ENCODE measurements around the gene ABCA10. TPM values are rescaled to one million over a fixed set of nuclear protein-coding genes. Genes with fewer than 3 reads are reported as not detected.
"Not testable (repeated sequence)": the region's sequence is repeated elsewhere in the genome, so short reads cannot be mapped to it uniquely, and the experiment has no call there.

The ABCA10 gene, protein sequence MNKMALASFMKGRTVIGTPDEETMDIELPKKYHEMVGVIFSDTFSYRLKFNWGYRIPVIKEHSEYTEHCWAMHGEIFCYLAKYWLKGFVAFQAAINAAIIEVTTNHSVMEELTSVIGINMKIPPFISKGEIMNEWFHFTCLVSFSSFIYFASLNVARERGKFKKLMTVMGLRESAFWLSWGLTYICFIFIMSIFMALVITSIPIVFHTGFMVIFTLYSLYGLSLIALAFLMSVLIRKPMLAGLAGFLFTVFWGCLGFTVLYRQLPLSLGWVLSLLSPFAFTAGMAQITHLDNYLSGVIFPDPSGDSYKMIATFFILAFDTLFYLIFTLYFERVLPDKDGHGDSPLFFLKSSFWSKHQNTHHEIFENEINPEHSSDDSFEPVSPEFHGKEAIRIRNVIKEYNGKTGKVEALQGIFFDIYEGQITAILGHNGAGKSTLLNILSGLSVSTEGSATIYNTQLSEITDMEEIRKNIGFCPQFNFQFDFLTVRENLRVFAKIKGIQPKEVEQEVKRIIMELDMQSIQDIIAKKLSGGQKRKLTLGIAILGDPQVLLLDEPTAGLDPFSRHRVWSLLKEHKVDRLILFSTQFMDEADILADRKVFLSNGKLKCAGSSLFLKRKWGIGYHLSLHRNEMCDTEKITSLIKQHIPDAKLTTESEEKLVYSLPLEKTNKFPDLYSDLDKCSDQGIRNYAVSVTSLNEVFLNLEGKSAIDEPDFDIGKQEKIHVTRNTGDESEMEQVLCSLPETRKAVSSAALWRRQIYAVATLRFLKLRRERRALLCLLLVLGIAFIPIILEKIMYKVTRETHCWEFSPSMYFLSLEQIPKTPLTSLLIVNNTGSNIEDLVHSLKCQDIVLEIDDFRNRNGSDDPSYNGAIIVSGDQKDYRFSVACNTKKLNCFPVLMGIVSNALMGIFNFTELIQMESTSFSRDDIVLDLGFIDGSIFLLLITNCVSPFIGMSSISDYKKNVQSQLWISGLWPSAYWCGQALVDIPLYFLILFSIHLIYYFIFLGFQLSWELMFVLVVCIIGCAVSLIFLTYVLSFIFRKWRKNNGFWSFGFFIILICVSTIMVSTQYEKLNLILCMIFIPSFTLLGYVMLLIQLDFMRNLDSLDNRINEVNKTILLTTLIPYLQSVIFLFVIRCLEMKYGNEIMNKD (N-terminal part only)
- polyA plus RNA-seq (2012; ENCODE audit: low read depth, missing spikeins): 2.1 TPM

- FAIRE-seq: no peak
- no peak for DNase-seq (ENCODE audit: insufficient read length, low spot score)
- TF ChIP-seq SPI1 (IDR thresholded peaks at IDR 0.05; ENCODE audit: low read depth, low read length) (no peak), POLR2AphosphoS5 (IDR thresholded peaks at IDR 0.05; ENCODE audit: low read depth, low read length) (no peak), PAX5 (IDR thresholded peaks at IDR 0.05; ENCODE audit: insufficient read depth, low read length, severe bottlenecking) (no peak)
Measured at GRCh38 chr17:69228576-69228975, at the start of gene ABCA10. Gene ABCA10 (minus strand): TSS chr17:69228824. CDS start chr17:69225358, 3,466 bp downstream.

- not testable (repeated sequence) for FAIRE-seq; DNase-seq (ENCODE audit: insufficient read length, low spot score)
Measured at GRCh38 chr17:69276279-69276678, 47.7 kb upstream of the ABCA10 start.

DNA sequence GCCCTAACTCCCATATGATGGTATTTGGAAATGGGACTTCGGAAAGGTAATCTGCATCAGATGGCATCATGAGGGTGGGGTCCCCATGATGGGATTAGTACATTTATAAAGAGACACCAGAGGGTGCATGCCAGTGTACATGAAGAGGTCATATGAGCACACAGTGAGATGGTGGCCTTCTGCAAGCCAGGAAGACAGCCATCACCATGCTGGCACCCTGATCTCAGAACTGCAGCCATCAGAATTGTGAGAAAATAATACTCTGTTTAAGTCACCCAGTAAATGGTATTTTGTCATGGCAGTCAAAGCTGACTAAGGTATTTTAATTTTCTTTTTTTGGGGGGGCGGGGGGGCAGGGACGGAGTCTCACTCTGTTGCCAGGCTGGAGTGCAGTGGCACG, 47.1 kb upstream of the ABCA10 start:
- TF ChIP-seq POLR2A (IDR thresholded peaks at IDR 0.05; ENCODE audit: low read depth, low read length): no peak
- TF ChIP-seq SPI1 (IDR thresholded peaks at IDR 0.05; ENCODE audit: low read depth, low read length): no peak
- TF ChIP-seq TAF1 (IDR thresholded peaks at IDR 0.05; ENCODE audit: low read depth, low read length): no peak
- TF ChIP-seq PAX5 (IDR thresholded peaks at IDR 0.05; ENCODE audit: insufficient read depth, low read length, severe bottlenecking): no peak
- no peak for TF ChIP-seq POU2F2 (IDR thresholded peaks at IDR 0.05; ENCODE audit: low read depth, low read length)
- no peak for TF ChIP-seq POLR2AphosphoS5 (IDR thresholded peaks at IDR 0.05; ENCODE audit: low read depth, low read length)
- DNase-seq (ENCODE audit: insufficient read length, low spot score): no peak
- no peak for FAIRE-seq

DNA sequence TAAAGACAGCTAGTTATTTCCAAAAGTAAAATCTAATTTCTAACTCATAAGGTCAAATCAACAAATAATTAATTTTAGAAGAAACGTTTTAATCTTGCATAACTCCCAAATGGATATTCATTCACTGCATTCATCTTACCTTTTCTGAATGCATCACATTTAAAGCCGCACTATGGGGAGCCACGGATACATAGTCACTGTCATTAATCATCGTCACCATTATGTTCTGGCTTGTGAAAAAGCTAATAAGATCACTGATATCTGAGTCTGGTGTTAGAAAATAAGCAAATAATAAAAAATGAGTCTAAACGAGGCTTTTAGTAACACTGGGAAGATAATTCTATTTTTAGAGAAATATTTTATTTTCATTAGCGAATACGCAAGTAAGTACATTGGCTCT, 42.4 kb upstream of the ABCA10 start:
- DNase-seq (ENCODE audit: insufficient read length, low spot score) (no peak), FAIRE-seq (no peak)
- TF ChIP-seq TAF1 (IDR thresholded peaks at IDR 0.05; ENCODE audit: low read depth, low read length) (no peak), POU2F2 (IDR thresholded peaks at IDR 0.05; ENCODE audit: low read depth, low read length) (no peak), POLR2AphosphoS5 (IDR thresholded peaks at IDR 0.05; ENCODE audit: low read depth, low read length) (no peak), PAX5 (IDR thresholded peaks at IDR 0.05; ENCODE audit: insufficient read depth, low read length, severe bottlenecking) (no peak), SPI1 (IDR thresholded peaks at IDR 0.05; ENCODE audit: low read depth, low read length) (no peak), POLR2A (IDR thresholded peaks at IDR 0.05; ENCODE audit: low read depth, low read length) (no peak)

DNA sequence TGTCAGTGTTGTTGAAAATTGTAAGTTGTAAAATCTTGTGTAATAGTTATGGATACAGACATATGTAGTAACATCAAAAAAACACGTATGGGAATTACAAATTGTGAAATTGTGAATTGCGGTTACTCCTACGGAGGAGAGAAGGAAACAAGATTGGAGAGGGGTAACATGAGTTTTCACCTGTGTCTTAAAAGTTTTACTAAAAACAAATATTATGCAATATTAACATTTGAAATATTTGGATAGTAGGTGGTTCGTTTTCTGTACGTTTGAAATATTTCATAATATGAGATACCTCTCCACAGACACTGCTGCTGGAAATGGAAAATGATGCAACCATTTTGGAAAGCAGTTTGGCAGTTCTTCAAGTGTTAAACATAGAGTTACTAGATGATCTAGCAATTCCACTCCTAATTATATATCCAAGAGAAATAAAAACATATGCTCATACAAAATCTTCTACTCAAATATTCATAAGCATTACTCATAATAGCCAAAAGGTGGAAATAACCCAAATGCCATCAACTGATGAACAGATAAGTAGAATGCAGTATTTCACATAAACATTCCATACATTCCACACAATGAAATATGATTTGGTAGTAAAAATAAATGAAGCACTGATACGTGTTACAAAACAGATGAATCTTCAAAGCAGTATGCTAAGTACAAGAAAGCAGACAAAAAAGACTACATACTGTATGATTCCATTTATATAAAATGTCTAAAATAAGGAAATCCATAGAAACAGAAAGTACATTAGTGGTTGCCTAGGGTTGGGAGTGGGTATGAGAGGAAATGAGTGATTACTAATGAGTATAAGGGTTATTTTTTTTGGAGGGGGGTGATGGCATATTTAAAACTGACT, 40.7 kb upstream of the ABCA10 start:
- no peak for TF ChIP-seq TAF1 (IDR thresholded peaks at IDR 0.05; ENCODE audit: low read depth, low read length)
- TF ChIP-seq SPI1 (IDR thresholded peaks at IDR 0.05; ENCODE audit: low read depth, low read length): no peak
- TF ChIP-seq POU2F2 (IDR thresholded peaks at IDR 0.05; ENCODE audit: low read depth, low read length): no peak
- TF ChIP-seq POLR2AphosphoS5 (IDR thresholded peaks at IDR 0.05; ENCODE audit: low read depth, low read length): no peak
- no peak for TF ChIP-seq POLR2A (IDR thresholded peaks at IDR 0.05; ENCODE audit: low read depth, low read length)
- TF ChIP-seq PAX5 (IDR thresholded peaks at IDR 0.05; ENCODE audit: insufficient read depth, low read length, severe bottlenecking): no peak
- FAIRE-seq: no peak

DNA sequence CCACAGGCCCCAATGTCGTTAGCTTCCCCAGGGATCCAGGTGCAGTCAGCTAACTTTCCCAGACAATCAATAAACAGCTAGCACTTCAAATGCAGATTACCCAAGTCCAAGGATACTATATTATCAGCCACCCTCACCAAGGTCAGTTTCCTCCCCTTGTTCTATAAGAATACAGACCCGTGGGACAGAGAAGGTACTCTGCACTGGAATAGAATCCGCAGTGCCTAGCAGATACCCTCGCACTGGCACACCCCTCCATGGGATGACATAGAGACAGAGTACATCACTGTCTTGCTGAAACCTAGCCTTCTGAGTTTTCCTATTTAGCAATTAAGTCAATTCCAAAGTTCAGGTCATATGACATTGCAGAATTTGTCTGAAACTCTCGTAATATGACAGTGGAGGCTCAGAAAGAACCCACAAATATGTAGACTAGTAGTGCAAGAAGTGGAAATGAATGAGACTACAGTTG, 40.0 kb upstream of the ABCA10 start:
- DNase-seq (ENCODE audit: insufficient read length, low spot score): no peak
- FAIRE-seq: no peak
- no peak for TF ChIP-seq POU2F2 (IDR thresholded peaks at IDR 0.05; ENCODE audit: low read depth, low read length)
- no peak for TF ChIP-seq POLR2AphosphoS5 (IDR thresholded peaks at IDR 0.05; ENCODE audit: low read depth, low read length)
- no peak for TF ChIP-seq POLR2A (IDR thresholded peaks at IDR 0.05; ENCODE audit: low read depth, low read length)
- TF ChIP-seq SPI1 (IDR thresholded peaks at IDR 0.05; ENCODE audit: low read depth, low read length): no peak
- no peak for TF ChIP-seq PAX5 (IDR thresholded peaks at IDR 0.05; ENCODE audit: insufficient read depth, low read length, severe bottlenecking)
- TF ChIP-seq TAF1 (IDR thresholded peaks at IDR 0.05; ENCODE audit: low read depth, low read length): no peak

More for the DNA sequence above, 40.7 kb upstream of the ABCA10 start:
- no peak for DNase-seq (ENCODE audit: insufficient read length, low spot score)

- TF ChIP-seq TAF1 (IDR thresholded peaks at IDR 0.05; ENCODE audit: low read depth, low read length): no peak
- TF ChIP-seq SPI1 (IDR thresholded peaks at IDR 0.05; ENCODE audit: low read depth, low read length): no peak
- no peak for TF ChIP-seq POU2F2 (IDR thresholded peaks at IDR 0.05; ENCODE audit: low read depth, low read length)
- no peak for TF ChIP-seq POLR2A (IDR thresholded peaks at IDR 0.05; ENCODE audit: low read depth, low read length)
- TF ChIP-seq PAX5 (IDR thresholded peaks at IDR 0.05; ENCODE audit: insufficient read depth, low read length, severe bottlenecking): no peak
- TF ChIP-seq POLR2AphosphoS5 (IDR thresholded peaks at IDR 0.05; ENCODE audit: low read depth, low read length): no peak
- FAIRE-seq: no peak
- no peak for DNase-seq (ENCODE audit: insufficient read length, low spot score)
Measured at GRCh38 chr17:69267219-69267618, 38.6 kb upstream of the ABCA10 start.

DNA sequence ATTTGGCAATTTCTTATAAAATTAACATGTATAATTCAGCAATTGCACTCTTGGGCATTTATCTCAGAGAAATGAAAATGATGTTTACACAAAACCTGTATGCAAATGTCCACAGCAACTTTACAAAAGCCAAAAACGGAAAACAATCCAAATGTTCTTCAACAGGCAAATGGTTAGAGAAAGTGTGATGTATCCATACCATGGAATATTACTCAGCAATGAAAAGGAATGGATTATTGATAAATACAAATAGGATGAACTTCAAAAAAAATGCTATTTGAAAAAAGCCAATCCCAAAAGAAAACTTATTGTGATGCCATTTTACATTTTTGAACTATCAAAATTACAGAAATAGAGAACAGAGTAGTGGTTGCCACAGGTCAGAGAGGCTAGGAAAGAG, 37.2 kb upstream of the ABCA10 start:
- DNase-seq (ENCODE audit: insufficient read length, low spot score) (no peak), FAIRE-seq (no peak)
- TF ChIP-seq TAF1 (IDR thresholded peaks at IDR 0.05; ENCODE audit: low read depth, low read length): no peak
- TF ChIP-seq SPI1 (IDR thresholded peaks at IDR 0.05; ENCODE audit: low read depth, low read length): no peak
- TF ChIP-seq PAX5 (IDR thresholded peaks at IDR 0.05; ENCODE audit: insufficient read depth, low read length, severe bottlenecking): no peak
- no peak for TF ChIP-seq POLR2AphosphoS5 (IDR thresholded peaks at IDR 0.05; ENCODE audit: low read depth, low read length)
- TF ChIP-seq POLR2A (IDR thresholded peaks at IDR 0.05; ENCODE audit: low read depth, low read length): no peak
- no peak for TF ChIP-seq POU2F2 (IDR thresholded peaks at IDR 0.05; ENCODE audit: low read depth, low read length)

Measured in GM12891 (cell line).